Activated CD4-positive, alpha-beta T cell treated with anti-CD3 and anti-CD28 coated beads, Interleukin-2, amount 50 U/mL, for 48 hours (primary cell): Measurements from ENCODE around the gene HEATR5A.
"Not testable (repeated sequence)": the region's sequence is repeated elsewhere in the genome, so short reads cannot be mapped to it uniquely, and the experiment has no call there.

Experiments used
- DNase-seq, 2 experiments: peaks; one replicate each; pipeline ENCODE4 v3.0.0-alpha.2; 2020

Gene HEATR5A

DNA sequence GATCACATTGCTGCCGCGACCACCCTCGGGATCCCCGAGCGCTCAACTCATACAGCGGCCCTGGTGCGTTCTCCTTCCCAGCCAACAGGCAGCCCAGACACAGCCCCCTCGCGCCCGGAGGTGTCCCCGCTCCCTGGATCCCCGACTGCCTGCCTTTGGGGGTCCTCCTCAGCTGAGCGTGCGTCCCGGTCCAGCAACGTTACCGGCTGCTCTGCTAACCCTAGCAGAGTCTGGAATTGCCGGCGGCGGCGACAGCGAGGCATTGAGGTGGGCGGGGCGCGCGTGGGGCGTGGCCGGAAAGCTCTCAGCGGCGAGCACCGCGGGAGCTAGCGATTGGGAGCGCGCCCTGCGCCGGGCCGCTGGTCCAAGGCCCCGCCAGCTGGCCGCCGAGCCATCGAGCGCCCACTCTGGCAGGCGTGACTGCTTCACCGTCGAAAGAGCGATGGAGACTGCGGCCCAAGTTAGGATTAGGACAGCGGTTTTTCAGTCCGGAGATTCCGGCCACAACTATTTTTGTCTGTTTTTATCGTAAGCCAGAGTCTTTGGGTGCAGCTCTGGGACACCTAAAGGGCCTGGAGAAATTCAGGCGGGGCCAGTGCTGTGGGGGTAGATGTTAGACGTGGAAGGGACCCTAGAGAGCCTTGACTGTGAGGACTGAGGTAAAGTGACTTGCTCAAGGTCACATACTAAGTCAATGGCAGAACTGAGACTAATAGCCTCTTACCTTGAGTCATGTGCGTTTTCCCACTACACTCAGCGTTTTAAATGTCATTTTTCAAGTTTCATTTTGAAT, at the start of gene HEATR5A:
Gene HEATR5A, minus strand, starts transcription at position 232 of the 793 bp plus-strand sequence. CDS start 17,575 bp downstream, outside the sequence.
- peak; percentile 92 to 94 for DNase-seq

DNA sequence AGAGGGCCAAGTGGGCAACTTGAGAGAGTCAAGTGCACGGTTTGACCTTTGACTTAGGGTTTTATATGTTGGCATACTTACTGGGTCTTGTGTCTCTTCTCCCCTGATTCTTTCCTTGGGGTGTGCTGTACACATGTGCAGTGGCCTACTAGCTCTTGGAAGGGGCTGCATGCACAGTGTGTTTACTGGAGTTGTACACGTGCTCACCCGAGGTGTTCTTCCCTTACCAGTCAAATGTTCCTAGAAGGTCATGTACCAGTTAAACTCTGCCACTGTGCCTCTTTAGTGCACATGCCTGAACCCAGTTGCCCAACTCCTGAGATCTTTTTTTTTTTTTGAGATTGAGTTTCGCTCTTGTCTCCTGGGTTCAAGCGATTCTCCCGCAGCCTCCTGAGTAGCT, 46.2 kb upstream of the HEATR5A start:
- DNase-seq: no peak

DNA sequence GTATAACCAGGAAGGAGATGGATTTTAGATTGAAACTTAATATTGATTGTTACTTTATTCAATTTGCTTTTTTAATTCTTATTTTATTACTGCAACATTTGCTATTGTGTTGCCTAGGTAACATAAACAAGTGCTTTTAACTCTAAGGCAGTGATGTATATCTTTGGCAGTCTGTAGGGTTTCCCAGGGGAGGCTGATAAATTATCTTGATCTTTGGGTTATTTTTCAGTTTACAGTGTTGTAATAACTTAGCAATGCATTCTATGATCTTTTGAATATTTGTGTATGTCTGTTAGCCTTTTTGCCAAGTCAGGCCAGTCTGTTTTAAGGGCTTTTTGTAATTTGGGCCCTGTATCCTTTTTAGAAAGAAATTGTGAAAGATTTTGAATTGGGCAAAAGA, 44.8 kb upstream of the HEATR5A start:
- DNase-seq: no peak

DNA sequence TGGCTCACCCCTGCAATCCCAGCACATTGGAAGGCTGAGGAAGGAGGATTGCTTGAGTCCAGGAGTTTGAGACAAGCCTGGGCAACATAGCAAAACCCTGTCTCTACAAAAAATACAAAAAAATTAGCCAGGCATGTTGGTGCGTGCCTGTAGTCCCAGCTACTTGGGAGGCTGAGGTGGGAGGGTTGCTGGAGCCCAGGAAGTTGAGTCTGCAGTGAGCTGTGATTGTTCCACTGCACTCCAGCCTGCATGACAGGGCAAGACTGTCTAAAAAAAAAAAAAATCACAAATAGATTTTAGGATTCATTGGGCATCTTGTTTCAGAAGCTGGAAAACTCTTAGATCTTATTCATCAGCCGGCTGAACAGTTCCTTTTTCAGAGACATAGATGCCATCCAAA, 42.1 kb upstream of the HEATR5A start:
- DNase-seq: not testable (repeated sequence)

DNA sequence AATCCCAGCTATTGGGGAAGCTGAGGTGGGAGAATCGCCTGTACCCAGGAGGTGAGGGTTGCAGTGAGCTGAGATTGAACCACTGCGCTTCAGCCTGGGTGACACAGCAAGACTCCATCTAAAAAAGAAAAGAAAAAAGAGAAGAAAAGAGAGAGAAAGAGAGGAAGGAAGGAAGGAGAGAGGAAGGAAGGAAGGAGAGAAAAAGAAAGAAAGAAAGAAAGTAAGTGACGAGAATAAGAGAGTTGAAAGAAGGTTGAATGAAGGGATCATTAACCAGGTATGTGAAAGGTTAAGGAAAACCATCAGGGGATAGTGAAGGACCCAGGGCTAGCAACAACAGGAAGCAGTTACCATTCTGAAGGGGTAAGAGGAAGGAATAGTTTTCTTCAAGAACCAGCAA, 41.2 kb upstream of the HEATR5A start:
- DNase-seq: no peak

DNA sequence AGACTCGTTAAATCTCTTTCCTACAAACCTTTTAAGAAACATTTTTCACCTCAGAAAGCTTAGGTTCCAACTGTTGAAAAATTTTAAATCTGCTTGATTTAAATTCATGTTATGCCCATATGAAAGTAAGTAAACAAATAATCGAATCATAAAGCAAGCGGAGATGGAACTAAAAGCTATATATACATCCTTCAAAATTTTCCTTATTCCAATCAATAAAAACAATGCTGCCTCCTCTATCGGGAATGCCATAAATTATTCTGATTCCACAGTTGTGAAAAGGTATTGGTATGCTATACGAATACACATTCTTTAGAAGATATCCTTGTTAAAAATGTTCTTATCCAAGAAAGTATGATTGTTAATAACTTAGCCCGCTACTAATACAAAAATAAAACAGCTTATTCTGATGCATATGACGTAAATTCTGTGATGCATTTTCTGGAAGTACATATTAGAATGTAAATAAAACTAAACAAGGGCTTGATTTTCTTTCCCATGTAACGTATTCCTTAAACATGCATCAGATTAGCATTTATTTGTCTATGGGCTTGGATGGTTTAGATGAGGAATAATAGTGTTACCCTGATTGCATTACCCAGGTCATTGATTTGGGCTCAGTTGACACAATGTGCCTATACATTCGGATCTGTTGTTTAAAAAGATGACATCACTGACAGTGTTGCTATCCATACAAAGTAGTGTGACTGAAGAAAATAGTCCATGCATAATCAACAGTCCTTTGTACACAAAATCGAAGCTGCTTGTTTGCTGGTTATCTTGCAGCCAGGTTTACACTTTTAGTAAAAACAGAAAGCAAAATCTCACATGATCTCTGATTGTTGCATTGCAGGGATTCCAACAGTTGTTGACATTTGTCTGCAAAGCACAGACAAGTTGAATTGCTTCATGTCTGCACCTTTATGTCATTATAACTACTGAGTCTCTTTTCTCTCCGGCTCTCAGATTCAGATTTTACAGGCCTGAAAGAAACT, 37.6 kb upstream of the HEATR5A start:
- DNase-seq: no peak

DNA sequence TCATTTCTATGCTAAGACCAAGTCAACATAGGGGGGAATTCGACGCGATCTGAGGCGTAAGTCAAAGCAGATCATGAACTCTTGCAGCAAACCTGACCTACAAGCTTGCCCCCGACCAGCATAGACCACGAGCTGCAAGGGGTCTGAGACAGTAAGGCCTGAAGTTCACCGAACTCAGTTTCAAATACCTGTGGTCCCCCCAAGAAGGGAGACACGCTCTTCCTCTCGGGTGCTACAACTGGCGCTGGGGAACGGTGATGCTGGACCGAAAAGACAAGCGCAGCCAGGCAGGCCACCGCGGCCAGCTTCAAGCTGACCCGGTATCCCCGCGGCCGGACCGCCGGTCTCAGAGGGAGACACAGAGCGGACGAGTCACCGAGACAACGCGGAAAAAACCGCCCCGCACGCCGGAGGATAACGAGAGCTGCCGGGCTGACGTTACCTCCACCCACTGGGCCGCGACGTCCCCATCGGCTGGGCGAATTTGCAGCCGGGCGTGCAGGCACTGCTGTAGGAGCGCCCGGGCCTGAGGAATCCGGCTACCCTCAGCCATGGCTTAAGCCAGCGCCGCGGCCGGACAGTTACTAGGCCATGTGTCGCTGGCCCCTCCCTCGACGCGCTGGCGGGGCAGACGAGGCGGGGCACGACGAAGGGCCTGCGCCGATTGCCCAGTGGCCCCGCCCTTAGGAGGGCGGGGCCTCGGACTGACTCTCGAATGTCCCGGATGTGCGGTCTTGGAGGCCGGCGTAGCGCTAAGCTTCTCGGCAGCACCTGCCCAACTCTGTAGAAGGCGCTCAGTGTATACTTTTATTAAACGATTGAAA, 36.7 kb upstream of the HEATR5A start, which contains the start of gene DTD2:
Gene DTD2, minus strand, starts transcription at position 666 of the 824 bp plus-strand sequence. Its CDS starts 113 bp downstream, at position 553.
- DNase-seq: peak; percentile 90 to 93

DNA sequence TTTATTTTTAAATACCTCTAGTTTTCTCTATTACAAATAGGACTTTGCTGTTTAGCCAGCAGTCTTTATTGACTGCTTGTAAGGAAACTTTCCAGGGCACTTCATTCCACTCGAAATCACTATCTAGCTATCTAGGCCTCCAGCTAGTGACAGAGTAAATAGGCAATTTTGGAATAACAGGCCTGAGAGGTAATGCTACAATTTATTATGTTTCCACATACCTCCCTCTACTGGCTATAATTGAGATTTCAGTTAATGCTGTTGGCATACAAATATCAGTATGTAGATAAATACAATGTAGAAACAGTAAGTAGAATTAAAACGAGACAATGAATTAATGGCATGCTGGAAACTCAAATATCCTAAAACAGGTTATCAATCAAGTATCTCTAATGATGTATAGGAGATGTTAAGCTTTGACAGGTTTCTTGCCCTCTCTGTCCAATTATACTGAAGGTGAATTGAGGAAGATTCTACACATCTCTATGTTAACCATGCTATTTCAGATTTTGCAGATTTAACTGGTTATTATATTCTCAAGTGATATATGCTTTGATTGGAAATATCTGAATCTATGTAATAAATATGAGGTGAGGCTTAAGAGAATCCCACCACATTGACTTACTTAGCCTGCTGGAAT, 29.7 kb upstream of the HEATR5A start:
- DNase-seq: no peak

DNA sequence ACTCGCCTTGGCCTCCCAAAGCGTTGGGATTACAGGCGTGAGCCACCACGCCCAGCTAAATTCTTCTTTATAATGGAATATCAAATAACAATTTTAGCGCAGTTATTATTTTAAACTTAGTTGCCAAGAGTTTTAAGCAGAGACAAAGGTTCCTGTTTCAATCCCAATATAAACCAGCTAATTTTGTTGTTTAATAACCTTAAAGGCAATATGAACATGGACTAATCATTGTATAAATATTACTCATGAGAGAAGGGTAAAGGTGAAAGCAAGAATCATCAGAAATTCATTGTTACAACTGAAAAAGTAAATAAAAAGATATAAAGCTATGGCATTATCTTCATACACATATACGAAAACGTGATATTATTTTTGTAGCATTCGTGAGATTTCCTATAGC, 28.8 kb upstream of the HEATR5A start:
- DNase-seq: no peak

DNA sequence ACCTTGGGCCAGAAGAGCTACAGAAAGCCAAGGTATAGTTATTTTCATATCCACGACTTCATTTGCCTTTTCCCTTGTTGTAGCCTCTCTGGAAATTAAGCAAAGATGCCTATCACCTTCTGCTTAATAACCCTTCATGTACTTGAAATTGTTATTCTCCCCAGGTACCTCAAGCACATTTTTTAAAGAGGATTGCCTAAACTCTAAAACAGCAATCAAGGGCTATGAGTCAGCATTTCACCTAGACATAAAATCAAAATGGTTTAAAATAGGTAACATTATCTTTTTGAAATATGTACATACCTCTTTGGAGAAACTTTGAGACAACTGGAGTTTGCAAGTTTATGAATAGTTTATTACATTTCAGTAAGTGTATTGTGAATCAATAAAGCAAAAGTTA, 25.4 kb upstream of the HEATR5A start:
- DNase-seq: no peak

DNA sequence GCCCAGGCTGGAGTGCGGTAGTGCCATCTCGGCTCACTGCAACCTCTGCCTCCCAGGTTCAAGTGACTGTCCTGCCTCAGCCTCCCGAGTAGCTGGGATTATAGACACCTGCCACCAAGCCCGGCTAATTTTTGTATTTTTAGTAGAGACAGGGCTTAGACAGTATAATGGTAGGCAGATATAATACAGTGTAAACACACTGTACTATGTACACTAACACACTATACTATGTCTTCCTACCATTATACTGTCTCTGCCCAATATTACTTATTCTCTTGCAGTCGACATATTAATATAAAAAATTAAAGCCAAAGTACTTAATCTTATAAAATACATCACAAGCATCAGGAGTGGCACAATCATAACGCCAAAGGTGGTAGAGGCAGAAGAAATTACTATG, 21.9 kb upstream of the HEATR5A start:
- no peak for DNase-seq

DNA sequence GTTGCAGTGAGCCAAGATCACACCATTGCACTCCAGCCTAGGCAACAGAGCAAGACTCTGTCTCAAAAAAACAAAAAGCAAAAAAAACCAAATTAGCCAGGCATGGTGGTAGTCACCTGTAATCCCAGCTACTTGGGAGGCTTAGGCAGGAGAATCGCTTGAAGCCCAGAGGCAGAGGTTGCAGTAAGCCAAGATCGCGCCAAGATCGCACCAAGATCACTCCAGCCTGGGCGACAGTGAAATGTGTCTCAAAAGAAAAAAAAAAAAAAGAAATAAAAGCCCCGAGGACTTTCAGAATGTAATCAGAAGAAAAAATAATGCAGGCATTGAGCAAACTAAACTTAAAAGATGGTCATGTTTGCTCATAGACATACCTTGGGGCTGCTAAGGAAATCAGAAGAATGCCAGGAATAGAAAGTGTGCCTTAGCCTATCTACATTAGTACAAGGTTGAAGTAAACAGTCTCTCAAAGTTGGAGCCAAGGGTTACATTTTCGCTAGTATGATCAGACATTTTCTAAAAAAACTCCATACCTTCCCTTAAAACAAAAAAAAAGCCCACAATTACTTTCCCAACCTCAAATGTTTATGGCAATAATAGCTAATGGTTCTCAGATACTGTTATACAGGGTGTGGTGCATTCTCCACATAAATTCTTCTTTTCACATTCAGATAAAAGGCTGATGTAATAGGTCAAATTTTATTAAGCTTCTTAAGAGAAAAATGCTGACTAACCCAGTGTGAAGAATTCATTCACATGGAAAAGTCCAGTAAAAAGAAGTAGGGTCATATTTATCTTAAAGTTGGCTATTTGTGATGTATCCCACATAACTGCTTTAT, 21.1 kb upstream of the HEATR5A start:
- DNase-seq: no peak

DNA sequence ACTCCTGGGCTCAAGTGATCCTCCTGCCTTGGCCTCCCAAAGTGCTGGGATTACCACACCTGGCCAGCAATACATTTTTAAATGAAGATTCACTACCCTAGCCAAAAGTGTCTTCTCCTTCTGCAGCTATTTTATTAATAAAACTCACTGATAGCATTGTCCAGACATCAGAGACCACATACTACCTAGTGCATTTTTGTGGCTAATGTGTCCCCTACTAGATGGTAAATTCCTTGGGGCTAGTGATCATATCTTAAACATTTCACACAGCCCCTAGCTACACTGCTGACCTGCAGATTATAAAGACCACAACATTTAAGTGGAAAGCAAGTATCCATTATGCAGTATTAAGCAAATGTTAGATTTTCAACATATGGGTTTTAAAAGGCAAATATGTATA, 19.9 kb upstream of the HEATR5A start:
- DNase-seq: no peak

DNA sequence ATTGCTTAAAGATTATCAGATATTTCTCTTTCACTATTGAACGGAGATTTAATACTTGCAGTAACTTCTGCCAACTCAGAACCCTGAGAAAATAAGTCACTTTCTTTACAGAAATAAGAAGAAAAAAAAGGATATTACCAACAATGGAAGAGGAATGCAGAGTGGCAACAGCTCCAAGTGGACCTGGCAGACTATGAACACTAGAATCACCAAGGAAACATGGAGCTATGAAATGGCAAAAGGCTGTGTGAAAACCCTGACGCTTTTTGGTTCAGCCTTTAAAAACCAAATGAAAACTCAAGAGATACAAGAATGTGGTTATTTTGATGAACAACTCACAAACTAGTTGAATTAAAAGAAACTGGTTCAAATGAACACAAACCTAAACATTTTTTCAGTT, 19.2 kb upstream of the HEATR5A start:
- DNase-seq: no peak

DNA sequence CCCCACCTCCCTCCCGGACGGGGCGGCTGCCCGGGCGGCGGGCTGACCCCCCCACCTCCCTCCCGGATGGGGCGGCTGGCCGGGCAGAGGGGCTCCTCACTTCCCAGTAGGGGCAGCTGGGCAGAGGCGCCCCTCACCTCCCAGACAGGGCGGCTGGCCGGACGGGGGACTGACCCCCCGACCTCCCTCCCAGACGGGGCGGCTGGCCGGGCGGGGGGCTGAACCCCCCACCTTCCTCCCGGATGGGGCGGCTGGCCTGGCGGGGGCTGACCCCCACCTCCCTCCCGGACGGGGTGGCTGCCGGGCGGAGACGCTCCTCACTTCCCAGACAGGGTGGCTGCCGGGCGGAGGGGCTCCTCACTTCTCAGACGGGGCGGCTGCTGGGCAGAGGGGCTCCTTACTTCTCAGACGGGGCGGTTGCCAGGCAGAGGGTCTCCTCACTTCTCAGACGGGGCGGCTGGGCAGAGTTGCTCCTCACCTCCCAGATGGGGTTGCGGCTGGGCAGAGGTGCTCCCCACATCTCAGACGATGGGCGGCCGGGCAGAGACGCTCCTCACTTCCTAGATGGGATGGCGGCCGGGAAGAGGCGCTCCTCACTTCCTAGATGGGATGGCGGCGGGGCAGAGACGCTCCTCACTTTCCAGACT, 16.8 kb upstream of the HEATR5A start:
- not testable (repeated sequence) for DNase-seq

DNA sequence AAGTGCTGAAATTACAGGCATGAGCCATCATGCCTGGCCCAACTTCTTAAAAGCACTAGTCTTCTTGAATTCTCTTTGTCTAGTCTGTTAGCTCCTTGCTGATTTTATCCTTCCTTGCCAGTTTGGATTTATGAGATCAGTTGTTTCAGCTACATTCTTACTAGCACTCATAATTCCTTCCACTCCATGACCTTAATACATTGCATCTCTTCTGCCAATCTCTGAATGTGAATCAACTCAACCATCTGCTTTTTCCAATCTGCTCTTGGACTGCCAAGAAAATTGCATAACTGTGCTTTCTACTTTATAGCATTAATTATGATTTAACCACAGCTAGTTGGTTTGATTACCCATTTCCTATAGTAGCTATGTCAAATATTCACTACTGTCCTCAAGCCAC, 14.9 kb upstream of the HEATR5A start:
- no peak for DNase-seq

DNA sequence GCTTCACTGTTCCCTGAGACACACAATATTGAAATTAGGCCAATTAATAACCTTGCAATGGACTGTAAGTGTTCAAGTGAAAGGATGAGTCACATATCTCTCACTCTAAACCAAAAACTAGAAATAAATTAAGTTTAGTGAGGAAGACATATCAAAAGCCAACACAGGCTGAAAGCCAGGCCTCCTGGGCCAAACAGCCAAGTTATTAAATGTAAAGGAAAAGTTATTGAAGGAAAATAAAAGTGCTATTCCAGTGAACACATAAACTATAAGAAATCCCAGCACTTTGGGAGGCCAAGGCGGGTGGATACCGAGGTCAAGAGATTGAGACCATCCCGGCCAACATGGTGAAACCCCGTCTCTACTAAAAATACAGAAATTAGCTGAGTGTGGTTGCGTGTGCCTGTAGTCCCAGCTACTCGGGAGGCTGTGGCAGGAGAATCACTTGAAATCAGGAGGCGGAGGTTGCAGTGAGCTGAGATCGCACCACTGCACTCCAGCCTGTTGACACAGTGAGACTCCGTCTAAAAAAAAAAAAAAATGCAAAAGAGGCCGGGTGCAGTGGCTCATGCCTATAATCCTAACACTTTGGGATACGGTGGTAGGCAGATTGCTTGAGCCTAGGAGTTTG, 10.4 kb upstream of the HEATR5A start:
- no peak for DNase-seq

DNA sequence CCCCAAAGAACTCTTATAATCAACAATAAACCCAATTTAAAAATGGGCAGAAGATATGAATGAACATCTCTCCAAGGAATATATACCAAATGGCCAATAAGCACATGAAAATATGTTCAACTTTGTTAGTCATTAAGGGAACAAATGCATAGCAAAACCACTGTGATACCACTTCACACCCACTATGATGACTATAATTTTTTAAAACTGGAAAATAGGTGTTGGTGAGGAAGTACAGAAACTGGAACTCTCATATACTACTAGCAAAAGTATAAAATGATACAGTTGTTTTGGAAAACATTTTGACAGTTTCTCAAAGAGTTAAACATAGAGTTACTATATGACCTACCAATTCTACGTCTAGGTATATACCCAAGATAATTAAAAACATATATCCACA, 9.4 kb upstream of the HEATR5A start:
- DNase-seq: no peak

DNA sequence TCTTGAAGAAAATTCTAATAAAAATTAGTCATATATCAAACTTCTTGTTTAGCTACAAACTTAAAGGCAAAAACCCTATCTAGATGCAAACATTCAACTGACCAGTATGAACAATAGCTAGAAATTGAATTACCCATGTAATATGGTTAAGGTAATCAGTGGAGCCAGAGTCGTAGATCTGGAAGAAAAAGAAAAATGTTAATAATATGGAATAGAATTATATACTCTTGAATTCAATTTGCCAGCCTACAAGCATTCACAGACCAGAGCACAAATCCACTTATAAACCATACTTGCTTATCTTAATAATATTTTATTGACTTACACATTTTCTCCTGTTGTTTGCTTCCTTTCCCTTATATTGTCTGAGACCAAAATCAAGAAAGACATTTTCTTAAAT, 7.7 kb upstream of the HEATR5A start:
- DNase-seq: no peak

DNA sequence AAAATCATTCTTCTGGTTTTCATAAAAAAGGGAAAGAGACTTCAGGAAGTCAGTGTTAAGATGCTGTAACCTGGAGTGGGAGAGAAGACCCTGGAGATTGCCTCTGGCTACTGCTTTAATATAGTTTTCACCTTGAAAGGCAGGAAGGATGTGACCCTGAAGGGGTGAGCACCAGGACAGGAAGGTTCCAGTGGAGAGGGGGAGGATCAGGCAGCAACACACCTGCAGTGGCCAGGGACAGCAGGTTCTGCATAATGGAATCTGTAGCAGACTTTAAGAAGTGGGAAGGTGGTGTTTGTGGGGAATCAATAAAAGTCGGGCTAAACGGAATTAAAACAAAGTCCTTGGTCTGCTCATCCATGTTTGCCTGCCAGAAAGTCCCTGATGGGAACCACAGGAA, 6.3 kb upstream of the HEATR5A start:
- DNase-seq: no peak
